Vagina (tissue), 2 donors: ENCODE data around the gene TLE4.

Experiments used
- POLR2AphosphoS5 ChIP-seq, 2 donors: sonication (generic); formaldehyde crosslinking; IDR thresholded peaks; one replicate each; pipeline ENCODE4 v1.9.0; 2017; ENCODE audit warnings: antibody characterized with exemption in 2 of 2, mild to moderate bottlenecking in 2 of 2, low read depth in 1 of 2; ENCODE audit not compliant: insufficient read depth in 1 of 2
- TF ChIP-seq, protein P1 (sequence below), 3 experiments: fragments of 450-650 bp in 2 of 3; fragments of 200-600 bp in 1 of 3; sonication (generic) in 1 of 3; IDR thresholded peaks; one replicate each; pipeline ENCODE4 v1.5.1; 2017 to 2019; ENCODE audit warnings: antibody characterized with exemption in 3 of 3, mild to moderate bottlenecking in 2 of 3, moderate library complexity in 2 of 3

DNA sequence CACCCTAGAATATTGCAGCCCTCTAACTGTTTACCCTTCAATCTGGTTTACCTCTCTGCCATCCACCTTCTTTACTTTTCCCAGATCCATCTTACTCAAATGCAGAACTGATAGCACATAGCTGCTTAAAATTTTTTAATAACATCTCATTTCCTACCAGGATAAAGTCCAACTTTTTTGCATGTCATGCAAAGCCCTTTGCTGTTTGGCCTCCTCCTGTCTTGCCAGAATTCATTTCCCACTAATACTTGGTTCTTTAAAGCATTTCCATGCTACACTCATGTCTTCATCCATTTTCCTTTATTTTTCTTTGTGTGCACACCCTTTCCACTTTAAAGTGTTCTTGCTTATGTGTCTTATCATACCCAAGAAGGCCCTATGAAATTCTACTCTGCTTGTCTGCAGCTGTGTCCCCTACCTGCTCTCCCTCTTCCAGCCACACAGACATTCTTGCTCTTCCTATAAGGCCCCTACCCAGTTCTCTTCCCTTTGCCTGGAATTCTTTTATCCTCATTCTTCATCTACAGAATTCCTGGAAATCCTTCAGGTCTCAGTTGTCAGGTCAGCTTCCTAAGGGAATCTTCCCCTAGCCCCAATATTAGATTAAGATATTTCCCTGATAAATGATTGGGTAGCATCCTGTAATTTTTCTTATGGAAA is 50.3 kb downstream of the TLE4 start:
- TF ChIP-seq, protein P1, sequence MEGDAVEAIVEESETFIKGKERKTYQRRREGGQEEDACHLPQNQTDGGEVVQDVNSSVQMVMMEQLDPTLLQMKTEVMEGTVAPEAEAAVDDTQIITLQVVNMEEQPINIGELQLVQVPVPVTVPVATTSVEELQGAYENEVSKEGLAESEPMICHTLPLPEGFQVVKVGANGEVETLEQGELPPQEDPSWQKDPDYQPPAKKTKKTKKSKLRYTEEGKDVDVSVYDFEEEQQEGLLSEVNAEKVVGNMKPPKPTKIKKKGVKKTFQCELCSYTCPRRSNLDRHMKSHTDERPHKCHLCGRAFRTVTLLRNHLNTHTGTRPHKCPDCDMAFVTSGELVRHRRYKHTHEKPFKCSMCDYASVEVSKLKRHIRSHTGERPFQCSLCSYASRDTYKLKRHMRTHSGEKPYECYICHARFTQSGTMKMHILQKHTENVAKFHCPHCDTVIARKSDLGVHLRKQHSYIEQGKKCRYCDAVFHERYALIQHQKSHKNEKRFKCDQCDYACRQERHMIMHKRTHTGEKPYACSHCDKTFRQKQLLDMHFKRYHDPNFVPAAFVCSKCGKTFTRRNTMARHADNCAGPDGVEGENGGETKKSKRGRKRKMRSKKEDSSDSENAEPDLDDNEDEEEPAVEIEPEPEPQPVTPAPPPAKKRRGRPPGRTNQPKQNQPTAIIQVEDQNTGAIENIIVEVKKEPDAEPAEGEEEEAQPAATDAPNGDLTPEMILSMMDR (IDR thresholded peaks at IDR 0.05), result no peak
- TF ChIP-seq POLR2AphosphoS5 (IDR thresholded peaks at IDR 0.05; ENCODE audit: insufficient read depth in 1 of 2, low read depth in 1 of 2), result no peak
